ENCODE results near the gene MBNL2. TPM values are rescaled to one million over a fixed set of nuclear protein-coding genes. Genes with fewer than 3 reads are reported as not detected.

The MBNL2 gene
- total and polyA plus RNA-seq, 2 experiments from 2014 or later: 46.7 to 79.5 TPM

DNA sequence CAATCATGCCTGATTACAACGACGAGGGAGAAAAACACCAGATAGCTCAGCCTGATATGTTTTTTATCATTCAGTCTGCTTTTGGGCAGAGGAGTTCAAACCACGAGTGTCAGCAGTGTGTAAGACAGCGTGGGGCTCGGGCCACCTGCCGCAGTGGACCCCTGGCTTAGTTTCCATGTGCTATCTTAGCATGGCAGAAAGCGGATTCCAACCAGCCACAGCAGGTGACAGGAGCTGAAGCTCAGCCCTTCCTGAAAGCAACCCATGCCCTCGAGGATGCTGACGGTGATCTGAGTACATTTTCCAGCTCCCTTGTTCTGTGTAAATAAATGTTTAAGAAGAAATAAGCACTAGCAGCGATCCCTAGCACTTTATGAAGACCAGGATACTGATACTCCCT is 32.2 kb upstream of the MBNL2 start:
- H3K9me3 ChIP-seq (ENCODE audit: low read depth): no peaks in the 10 kb centered on the region
- no peaks in the 10 kb centered on the region for H3F3A ChIP-seq (ENCODE audit: insufficient read depth)
- H3K27ac ChIP-seq: no peak overlapping the region
- H4K20me1 ChIP-seq (ENCODE audit: insufficient read depth): no peaks in the 10 kb centered on the region
- TF ChIP-seq EZH2phosphoT487 (IDR thresholded peaks at IDR 0.05; ENCODE audit: insufficient read depth, low read depth): no peak
- TF ChIP-seq EZH2 (IDR thresholded peaks at IDR 0.05; ENCODE audit: insufficient read depth, poor library complexity, severe bottlenecking): no peak
- no peak overlapping the region for H3K9ac ChIP-seq
- WGBS, 2 experiments (ENCODE audit: low coverage in 1 of 2, low lambda C conversion rate in 2 of 2, missing lambda C conversion rate in 2 of 2): 77 to 81% methylated on average over 10 of the region's 10 CpGs
- no peak for DNase-seq
- H3K27me3 ChIP-seq (replicated peaks; ENCODE audit: insufficient read depth): no peaks in the 10 kb centered on the region
- H3K9me2 ChIP-seq (ENCODE audit: insufficient read depth): no peaks in the 10 kb centered on the region
- in situ Hi-C loops (cut with MboI): no loop called here
- H2AFZ ChIP-seq: no peak overlapping the region
- H3K4me3 ChIP-seq: no peak overlapping the region
- no peaks in the 10 kb centered on the region; the same call in 1 of the 2 replicates for H3K4me1 ChIP-seq (ENCODE audit: insufficient read depth)
- no peaks in the 10 kb centered on the region for H3K36me3 ChIP-seq (ENCODE audit: low read depth)
- no peak overlapping the region for H3K4me2 ChIP-seq (ENCODE audit: unreplicated experiment)
- no peaks in the 10 kb centered on the region for H3K79me2 ChIP-seq (ENCODE audit: insufficient read depth)

DNA sequence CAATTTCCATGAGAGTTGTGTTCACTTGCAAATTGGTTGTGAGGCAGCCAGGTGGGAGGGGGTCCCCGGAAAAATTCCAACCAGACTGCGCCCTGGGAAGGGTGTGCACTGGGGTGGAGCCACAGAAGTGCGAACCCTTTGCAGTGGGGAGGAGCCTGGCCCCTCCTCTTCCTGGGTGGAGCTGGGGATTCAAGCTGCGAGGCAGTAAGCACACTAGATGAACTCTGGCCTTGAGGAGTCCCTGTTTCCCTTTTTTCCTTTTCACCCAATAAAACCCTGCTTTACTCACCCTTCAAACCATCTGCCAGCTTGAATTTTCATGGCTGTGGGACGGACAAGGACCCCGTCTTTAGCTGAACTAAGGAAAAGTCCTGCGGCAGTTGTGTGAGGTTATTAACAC is 31.0 kb upstream of the MBNL2 start:
- Histone ChIP-seq H3K9me3 (ENCODE audit: low read depth) (no peaks in the 10 kb centered on the region), H3K4me2 (ENCODE audit: unreplicated experiment) (no peak overlapping the region), H3F3A (ENCODE audit: insufficient read depth) (no peaks in the 10 kb centered on the region), H3K9ac (no peak overlapping the region), H3K79me2 (ENCODE audit: insufficient read depth) (no peaks in the 10 kb centered on the region), H3K27ac (no peak overlapping the region), H3K36me3 (ENCODE audit: low read depth) (no peaks in the 10 kb centered on the region), H2AFZ (no peak overlapping the region), H4K20me1 (ENCODE audit: insufficient read depth) (no peaks in the 10 kb centered on the region), H3K27me3 (replicated peaks; ENCODE audit: insufficient read depth) (no peaks in the 10 kb centered on the region; the same call in 1 of the 2 replicates), H3K4me1 (ENCODE audit: insufficient read depth) (no peaks in the 10 kb centered on the region; the same call in 1 of the 2 replicates), H3K4me3 (no peak overlapping the region), H3K9me2 (ENCODE audit: insufficient read depth) (no peaks in the 10 kb centered on the region)
- DNase-seq: no peak
- 51% methylated on average over 7 of the region's 7 CpGs for WGBS, 2 experiments (ENCODE audit: low coverage in 1 of 2, low lambda C conversion rate in 2 of 2, missing lambda C conversion rate in 2 of 2)
- TF ChIP-seq EZH2phosphoT487 (IDR thresholded peaks at IDR 0.05; ENCODE audit: insufficient read depth, low read depth): no peak
- TF ChIP-seq EZH2 (IDR thresholded peaks at IDR 0.05; ENCODE audit: insufficient read depth, poor library complexity, severe bottlenecking): no peak
- in situ Hi-C loops (cut with MboI): no loop called here

DNA sequence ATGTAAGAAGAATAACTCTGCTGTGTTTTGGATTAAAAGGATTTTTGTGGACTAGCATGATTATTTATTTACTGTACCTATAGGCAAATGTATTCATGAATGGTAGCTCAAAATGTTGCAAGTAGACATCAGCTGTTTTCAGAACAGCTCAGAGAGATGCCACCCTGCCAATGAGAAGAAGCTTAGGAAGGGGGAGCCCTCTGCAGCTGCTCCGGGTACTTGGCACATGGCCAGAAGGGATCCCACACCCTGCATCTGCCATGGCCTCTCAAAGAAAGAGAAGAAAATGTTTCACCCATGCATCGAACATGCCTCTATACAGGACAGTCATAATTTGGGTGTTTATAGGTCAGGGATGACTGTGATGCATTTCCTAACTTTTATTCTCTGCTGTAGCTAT is 30.5 kb upstream of the MBNL2 start:
- Histone ChIP-seq H3K36me3 (ENCODE audit: low read depth) (no peaks in the 10 kb centered on the region), H3K9ac (no peak overlapping the region), H3K79me2 (ENCODE audit: insufficient read depth) (no peaks in the 10 kb centered on the region), H3K4me1 (ENCODE audit: insufficient read depth) (no peaks in the 10 kb centered on the region; the same call in 1 of the 2 replicates), H3K9me3 (ENCODE audit: low read depth) (no peaks in the 10 kb centered on the region), H3K4me3 (no peak overlapping the region), H3K27me3 (replicated peaks; ENCODE audit: insufficient read depth) (no peaks in the 10 kb centered on the region; the same call in 1 of the 2 replicates), H3F3A (ENCODE audit: insufficient read depth) (no peaks in the 10 kb centered on the region), H3K9me2 (ENCODE audit: insufficient read depth) (no peaks in the 10 kb centered on the region), H4K20me1 (ENCODE audit: insufficient read depth) (no peaks in the 10 kb centered on the region), H3K27ac (no peak overlapping the region), H3K4me2 (ENCODE audit: unreplicated experiment) (no peak overlapping the region), H2AFZ (no peak overlapping the region)
- in situ Hi-C loops (cut with MboI): no loop called here
- TF ChIP-seq EZH2phosphoT487 (IDR thresholded peaks at IDR 0.05; ENCODE audit: insufficient read depth, low read depth) (no peak), EZH2 (IDR thresholded peaks at IDR 0.05; ENCODE audit: insufficient read depth, poor library complexity, severe bottlenecking) (no peak)
- DNase-seq: no peak
- WGBS, 2 experiments (ENCODE audit: low coverage in 1 of 2, low lambda C conversion rate in 2 of 2, missing lambda C conversion rate in 2 of 2): 22 to 23% methylated on average over 2 of the region's 2 CpGs

DNA sequence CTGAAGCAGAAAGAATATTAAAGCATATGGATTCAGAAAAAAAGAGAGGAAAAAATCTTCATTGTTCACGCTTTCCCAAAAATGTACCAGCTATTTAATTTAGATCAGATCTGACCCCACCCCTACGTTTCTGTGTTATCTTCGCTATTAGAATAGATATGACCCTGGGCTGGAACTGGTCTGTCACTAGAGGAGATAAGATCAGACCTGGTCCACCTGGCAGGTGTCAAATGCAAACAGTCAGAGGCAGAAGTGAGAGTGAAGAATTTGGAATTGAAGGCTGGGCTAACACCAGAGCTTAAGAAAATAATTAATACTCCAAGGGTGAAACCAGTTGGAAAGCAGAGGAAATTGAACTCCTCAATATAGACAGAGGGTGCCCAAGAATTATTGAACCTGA is 30.0 kb upstream of the MBNL2 start:
- Histone ChIP-seq H3K9me2 (ENCODE audit: insufficient read depth) (no peaks in the 10 kb centered on the region), H3K4me2 (ENCODE audit: unreplicated experiment) (no peak overlapping the region), H4K20me1 (ENCODE audit: insufficient read depth) (no peaks in the 10 kb centered on the region), H3K36me3 (ENCODE audit: low read depth) (no peaks in the 10 kb centered on the region), H3K4me3 (no peak overlapping the region), H3K4me1 (ENCODE audit: insufficient read depth) (no peaks in the 10 kb centered on the region; the same call in 1 of the 2 replicates), H3K9ac (no peak overlapping the region), H3F3A (ENCODE audit: insufficient read depth) (no peaks in the 10 kb centered on the region), H3K9me3 (ENCODE audit: low read depth) (no peaks in the 10 kb centered on the region), H3K79me2 (ENCODE audit: insufficient read depth) (no peaks in the 10 kb centered on the region), H3K27ac (no peak overlapping the region), H3K27me3 (replicated peaks; ENCODE audit: insufficient read depth) (no peaks in the 10 kb centered on the region; the same call in 1 of the 2 replicates), H2AFZ (no peak overlapping the region)
- WGBS, 2 experiments (ENCODE audit: low coverage in 1 of 2, low lambda C conversion rate in 2 of 2, missing lambda C conversion rate in 2 of 2): 83% methylated on average over 3 of the region's 3 CpGs
- in situ Hi-C loops (cut with MboI): no loop called here
- TF ChIP-seq EZH2phosphoT487 (IDR thresholded peaks at IDR 0.05; ENCODE audit: insufficient read depth, low read depth): no peak
- DNase-seq: no peak

DNA sequence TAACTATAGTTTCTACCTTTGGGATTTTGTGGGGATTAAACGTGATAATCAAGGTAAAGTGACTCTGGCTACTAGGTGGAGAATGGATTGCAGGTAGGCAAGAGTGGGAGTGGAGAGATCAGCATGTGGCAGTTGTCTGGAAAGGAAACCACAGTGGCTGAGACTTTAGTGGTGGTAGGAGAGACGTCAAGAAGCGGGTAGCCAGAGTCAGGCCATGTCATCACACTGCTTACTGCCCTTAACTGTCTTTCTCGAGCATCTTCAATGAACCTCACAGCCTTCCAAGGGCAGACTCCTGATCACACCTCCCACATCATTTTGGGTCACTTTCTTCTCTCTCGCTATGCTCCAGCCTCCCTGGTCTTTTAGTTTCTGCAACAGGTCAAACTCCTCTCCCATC is 28.6 kb upstream of the MBNL2 start:
- Histone ChIP-seq H2AFZ (no peak overlapping the region), H3K27ac (no peak overlapping the region)
- in situ Hi-C loops (cut with MboI): no loop called here

More for the DNA sequence above, 28.6 kb upstream of the MBNL2 start:
- H3K79me2 ChIP-seq (ENCODE audit: insufficient read depth): no peaks in the 10 kb centered on the region
- H3K9me2 ChIP-seq (ENCODE audit: insufficient read depth): no peaks in the 10 kb centered on the region
- DNase-seq: no peak
- H3K4me3 ChIP-seq: no peak overlapping the region
- H3K9me3 ChIP-seq (ENCODE audit: low read depth): no peaks in the 10 kb centered on the region
- H3K36me3 ChIP-seq (ENCODE audit: low read depth): no peaks in the 10 kb centered on the region
- TF ChIP-seq EZH2 (IDR thresholded peaks at IDR 0.05; ENCODE audit: insufficient read depth, poor library complexity, severe bottlenecking) (no peak), EZH2phosphoT487 (IDR thresholded peaks at IDR 0.05; ENCODE audit: insufficient read depth, low read depth) (no peak)
- no peaks in the 10 kb centered on the region; the same call in 1 of the 2 replicates for H3K27me3 ChIP-seq (replicated peaks; ENCODE audit: insufficient read depth)
- H3K4me1 ChIP-seq (ENCODE audit: insufficient read depth): no peaks in the 10 kb centered on the region; the same call in 1 of the 2 replicates
- no peak overlapping the region for H3K4me2 ChIP-seq (ENCODE audit: unreplicated experiment)
- no peaks in the 10 kb centered on the region for H3F3A ChIP-seq (ENCODE audit: insufficient read depth)
- no peaks in the 10 kb centered on the region for H4K20me1 ChIP-seq (ENCODE audit: insufficient read depth)
- H3K9ac ChIP-seq: no peak overlapping the region
- WGBS, 2 experiments (ENCODE audit: low coverage in 1 of 2, low lambda C conversion rate in 2 of 2, missing lambda C conversion rate in 2 of 2): 87 to 88% methylated on average over 5 of the region's 5 CpGs
